Nephron progenitor cell (in vitro differentiated cells): Measurements from ENCODE around the gene PDE4DIP.
"Not testable (repeated sequence)": the region's sequence is repeated elsewhere in the genome, so short reads cannot be mapped to it uniquely, and the experiment has no call there.

ENCODE experiments used
- DNase-seq: peaks from one replicate; pipeline ENCODE4 v3.0.0; 2021
- H3K27ac Mint-ChIP-seq: 2 replicates; pipeline ENCODE4 v1.8.0; 2021; ENCODE audit warnings: mild to moderate bottlenecking, moderate library complexity, mixed read lengths
- H3K27me3 Mint-ChIP-seq: 2 replicates; pipeline ENCODE4 v1.8.0; 2021; ENCODE audit warnings: mild to moderate bottlenecking, low read depth, mixed read lengths; ENCODE audit not compliant: poor library complexity
- H3K36me3 Mint-ChIP-seq: 2 replicates; pipeline ENCODE4 v1.8.0; 2021; ENCODE audit warnings: low read depth, mixed read lengths
- H3K4me1 Mint-ChIP-seq: 2 replicates; pipeline ENCODE4 v1.8.0; 2021; ENCODE audit warnings: mixed read lengths
- H3K4me3 Mint-ChIP-seq: 2 replicates; pipeline ENCODE4 v1.8.0; 2021; ENCODE audit warnings: mild to moderate bottlenecking, moderate library complexity, mixed read lengths
- H3K9me3 Mint-ChIP-seq: 2 replicates; pipeline ENCODE4 v1.8.0; 2021; ENCODE audit warnings: mild to moderate bottlenecking, moderate library complexity, mixed read lengths

The PDE4DIP gene

GRCh38 chr1:148854063-148854462, 9.8 kb downstream of the PDE4DIP start:
- H3K36me3 Mint-ChIP-seq, H3K9me3 Mint-ChIP-seq, H3K27ac Mint-ChIP-seq, H3K4me3 Mint-ChIP-seq, H3K27me3 Mint-ChIP-seq, DNase-seq, H3K4me1 Mint-ChIP-seq: not testable (repeated sequence)

- H3K4me1 Mint-ChIP-seq, H3K27me3 Mint-ChIP-seq, H3K4me3 Mint-ChIP-seq: not testable (repeated sequence)
Measured at GRCh38 chr1:148855367-148855766, 11.1 kb downstream of the PDE4DIP start.

GRCh38 chr1:148860049-148860448, 15.8 kb downstream of the PDE4DIP start:
- not testable (repeated sequence) for H3K4me3 Mint-ChIP-seq, H3K9me3 Mint-ChIP-seq, H3K4me1 Mint-ChIP-seq, H3K36me3 Mint-ChIP-seq, DNase-seq, H3K27me3 Mint-ChIP-seq, H3K27ac Mint-ChIP-seq

More at GRCh38 chr1:148855367-148855766, 11.1 kb downstream of the PDE4DIP start:
- not testable (repeated sequence) for H3K9me3 Mint-ChIP-seq, H3K36me3 Mint-ChIP-seq, DNase-seq, H3K27ac Mint-ChIP-seq

GRCh38 chr1:148860579-148861259, 16.5 kb downstream of the PDE4DIP start:
- not testable (repeated sequence) for H3K4me1 Mint-ChIP-seq, H3K27ac Mint-ChIP-seq, H3K36me3 Mint-ChIP-seq, DNase-seq, H3K4me3 Mint-ChIP-seq, H3K9me3 Mint-ChIP-seq, H3K27me3 Mint-ChIP-seq

- not testable (repeated sequence) for DNase-seq, H3K27ac Mint-ChIP-seq, H3K36me3 Mint-ChIP-seq, H3K4me1 Mint-ChIP-seq, H3K27me3 Mint-ChIP-seq, H3K9me3 Mint-ChIP-seq, H3K4me3 Mint-ChIP-seq
Measured at GRCh38 chr1:148862590-148862989, 18.4 kb downstream of the PDE4DIP start.

- not testable (repeated sequence) for H3K4me1 Mint-ChIP-seq, H3K4me3 Mint-ChIP-seq, H3K36me3 Mint-ChIP-seq, H3K27ac Mint-ChIP-seq, DNase-seq, H3K27me3 Mint-ChIP-seq, H3K9me3 Mint-ChIP-seq
Measured at GRCh38 chr1:148868924-148869633, 24.9 kb downstream of the PDE4DIP start.

GRCh38 chr1:148869634-148869961, 25.4 kb downstream of the PDE4DIP start:
- H3K4me3 Mint-ChIP-seq, H3K4me1 Mint-ChIP-seq: not testable (repeated sequence)

GRCh38 chr1:148874408-148875388, 30.5 kb downstream of the PDE4DIP start:
- H3K4me1 Mint-ChIP-seq, H3K27ac Mint-ChIP-seq, H3K4me3 Mint-ChIP-seq, H3K36me3 Mint-ChIP-seq, H3K9me3 Mint-ChIP-seq, DNase-seq, H3K27me3 Mint-ChIP-seq: not testable (repeated sequence)

More at GRCh38 chr1:148869634-148869961, 25.4 kb downstream of the PDE4DIP start:
- not testable (repeated sequence) for H3K36me3 Mint-ChIP-seq, H3K27ac Mint-ChIP-seq, H3K9me3 Mint-ChIP-seq, H3K27me3 Mint-ChIP-seq, DNase-seq

GRCh38 chr1:148879812-148880416, 35.7 kb downstream of the PDE4DIP start:
- H3K27ac Mint-ChIP-seq, DNase-seq, H3K9me3 Mint-ChIP-seq, H3K4me1 Mint-ChIP-seq, H3K27me3 Mint-ChIP-seq, H3K36me3 Mint-ChIP-seq, H3K4me3 Mint-ChIP-seq: not testable (repeated sequence)

GRCh38 chr1:148881261-148881660, 37.0 kb downstream of the PDE4DIP start:
- DNase-seq, H3K27me3 Mint-ChIP-seq, H3K36me3 Mint-ChIP-seq, H3K4me3 Mint-ChIP-seq, H3K27ac Mint-ChIP-seq, H3K4me1 Mint-ChIP-seq, H3K9me3 Mint-ChIP-seq: not testable (repeated sequence)

GRCh38 chr1:148885219-148885618, 41.0 kb downstream of the PDE4DIP start:
- H3K4me1 Mint-ChIP-seq, H3K27me3 Mint-ChIP-seq, DNase-seq, H3K9me3 Mint-ChIP-seq, H3K36me3 Mint-ChIP-seq, H3K27ac Mint-ChIP-seq, H3K4me3 Mint-ChIP-seq: not testable (repeated sequence)

GRCh38 chr1:148886293-148886692, 42.1 kb downstream of the PDE4DIP start:
- not testable (repeated sequence) for H3K36me3 Mint-ChIP-seq, H3K27ac Mint-ChIP-seq, H3K4me3 Mint-ChIP-seq, H3K27me3 Mint-ChIP-seq, DNase-seq, H3K9me3 Mint-ChIP-seq, H3K4me1 Mint-ChIP-seq

GRCh38 chr1:148888597-148888996, 44.4 kb downstream of the PDE4DIP start:
- H3K27me3 Mint-ChIP-seq, H3K36me3 Mint-ChIP-seq, H3K4me3 Mint-ChIP-seq, H3K27ac Mint-ChIP-seq, H3K4me1 Mint-ChIP-seq, H3K9me3 Mint-ChIP-seq, DNase-seq: not testable (repeated sequence)
